ENCODE results near the gene AP3B2.

DNA sequence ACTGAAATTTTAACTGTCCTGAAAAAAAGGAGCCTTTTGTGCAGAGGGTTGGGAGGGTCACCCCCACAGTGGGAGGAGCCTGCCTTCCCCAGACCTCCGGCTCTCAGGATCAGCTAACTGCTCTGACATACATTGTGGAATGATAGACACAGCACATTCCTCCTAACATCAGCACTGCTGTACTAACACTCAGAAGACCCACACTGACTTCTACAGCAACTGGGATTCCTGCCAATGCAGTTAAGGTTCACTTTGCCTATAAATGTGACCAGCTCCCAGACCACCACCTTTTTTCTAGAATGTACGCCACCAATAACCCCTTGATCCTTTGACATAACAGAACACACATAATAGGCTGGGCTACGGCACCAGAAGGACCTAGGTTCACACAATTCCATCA lies 65.7 kb downstream of the AP3B2 start:
- TF ChIP-seq CTCF (IDR thresholded peaks at IDR 0.05) (no peak), POLR2A (IDR thresholded peaks at IDR 0.05) (no peak)

Measured in breast epithelium (tissue), 3 donors.